ENCODE data around the gene EEF1AKMT2. TPM values are rescaled to one million over a fixed set of nuclear protein-coding genes. Genes with fewer than 3 reads are reported as not detected.

EEF1AKMT2 gene
- total RNA-seq, 4 donors from 2014 or later, result 9.1 to 18.6 (median 10.5) TPM

- no peak for TF ChIP-seq POLR2A (IDR thresholded peaks at IDR 0.05)
- no peak for TF ChIP-seq EP300 (IDR thresholded peaks at IDR 0.05)
- TF ChIP-seq CTCF (IDR thresholded peaks at IDR 0.05), result no peak
- no peak for TF ChIP-seq POLR2AphosphoS5 (IDR thresholded peaks at IDR 0.05)
Observed at GRCh38 chr10:124824507-124824906, 32.8 kb upstream of the EEF1AKMT2 start.

GRCh38 chr10:124821520-124821919 is 29.8 kb upstream of the EEF1AKMT2 start:
- Histone ChIP-seq H3K4me3 (no peak overlapping the region), H3K27me3 (no peaks in the 10 kb centered on the region), H3K36me3 (peaks cover 0 to 75% of the 10 kb centered on the region in 2 donors), H3K27ac (no peak overlapping the region), H3K4me1 (no peaks in the 10 kb centered on the region), H3K9me3 (no peaks in the 10 kb centered on the region)
- WGBS, 2 donors (ENCODE audit: low coverage in 1 of 2), result 89 to 90% methylated on average over 1 to 3 of the region's 4 CpGs
- ATAC-seq, result no peak
- TF ChIP-seq POLR2A (IDR thresholded peaks at IDR 0.05) (no peak), POLR2AphosphoS5 (IDR thresholded peaks at IDR 0.05) (no peak)

More at GRCh38 chr10:124824507-124824906, 32.8 kb upstream of the EEF1AKMT2 start:
- no peak overlapping the region for H3K27ac ChIP-seq
- H3K27me3 ChIP-seq, result no peaks in the 10 kb centered on the region
- WGBS, 2 donors (ENCODE audit: low coverage in 1 of 2), result 100% methylated on average over 1 of the region's 1 CpG; no CpG with 5 or more reads in 1 of the 2 donors
- H3K36me3 ChIP-seq, result peaks cover 3 to 75% of the 10 kb centered on the region in 2 donors
- ATAC-seq, result no peak
- no peaks in the 10 kb centered on the region for H3K4me1 ChIP-seq
- H3K9me3 ChIP-seq, result no peaks in the 10 kb centered on the region
- H3K4me3 ChIP-seq, result no peak overlapping the region

GRCh38 chr10:124820121-124820520 is 28.4 kb upstream of the EEF1AKMT2 start:
- TF ChIP-seq POLR2AphosphoS5 (IDR thresholded peaks at IDR 0.05) (no peak), EP300 (IDR thresholded peaks at IDR 0.05) (no peak), POLR2A (IDR thresholded peaks at IDR 0.05) (no peak), CTCF (IDR thresholded peaks at IDR 0.05) (no peak)
- no peak overlapping the region for H3K27ac ChIP-seq
- H3K9me3 ChIP-seq, result no peaks in the 10 kb centered on the region
- no peak for ATAC-seq
- H3K36me3 ChIP-seq, result peaks cover 0 to 81% of the 10 kb centered on the region in 2 donors
- H3K27me3 ChIP-seq, result no peaks in the 10 kb centered on the region
- no peaks in the 10 kb centered on the region for H3K4me1 ChIP-seq
- 89 to 100% methylated on average over 2 of the region's 2 CpGs for WGBS, 2 donors (ENCODE audit: low coverage in 1 of 2)
- H3K4me3 ChIP-seq, result no peak overlapping the region

- no peak for TF ChIP-seq POLR2AphosphoS5 (IDR thresholded peaks at IDR 0.05)
- TF ChIP-seq POLR2A (IDR thresholded peaks at IDR 0.05), result no peak
- no peak for TF ChIP-seq EP300 (IDR thresholded peaks at IDR 0.05)
- no peak for TF ChIP-seq CTCF (IDR thresholded peaks at IDR 0.05)
- Histone ChIP-seq H3K27ac (peak overlapping the region in 3 of 4 donors; percentile 83 to 89 (median 85)), H3K36me3 (peaks cover 0 to 5% of the 10 kb centered on the region in 2 donors), H3K4me1 (peaks cover 0 to 21% (median 11%) of the 10 kb centered on the region in 3 donors), H3K27me3 (no peaks in the 10 kb centered on the region), H3K4me3 (peak overlapping the region; percentile 81 to 100), H3K9me3 (no peaks in the 10 kb centered on the region)
- no peak for ATAC-seq
- 0 to 5% methylated on average over 11 to 13 of the region's 13 CpGs for WGBS, 2 donors (ENCODE audit: low coverage in 1 of 2)
Observed at GRCh38 chr10:124802313-124802675, 10.6 kb upstream of the EEF1AKMT2 start.

GRCh38 chr10:124799211-124799610 is 7.5 kb upstream of the EEF1AKMT2 start:
- H3K4me1 ChIP-seq, result peaks cover 0 to 21% (median 11%) of the 10 kb centered on the region in 3 donors
- no peaks in the 10 kb centered on the region for H3K9me3 ChIP-seq
- H3K27ac ChIP-seq, result no peak overlapping the region
- no peaks in the 10 kb centered on the region for H3K36me3 ChIP-seq
- no peak for ATAC-seq
- H3K27me3 ChIP-seq, result no peaks in the 10 kb centered on the region
- H3K4me3 ChIP-seq, result no peak overlapping the region
- TF ChIP-seq CTCF (IDR thresholded peaks at IDR 0.05) (no peak), POLR2AphosphoS5 (IDR thresholded peaks at IDR 0.05) (no peak), EP300 (IDR thresholded peaks at IDR 0.05) (no peak), POLR2A (IDR thresholded peaks at IDR 0.05) (no peak)
- whole genome bisulfite sequencing, 2 donors (ENCODE audit: low coverage in 1 of 2), result 60 to 65% methylated on average over 2 to 3 of the region's 4 CpGs
